Measurements from ENCODE around the gene TSSK6.

DNA sequence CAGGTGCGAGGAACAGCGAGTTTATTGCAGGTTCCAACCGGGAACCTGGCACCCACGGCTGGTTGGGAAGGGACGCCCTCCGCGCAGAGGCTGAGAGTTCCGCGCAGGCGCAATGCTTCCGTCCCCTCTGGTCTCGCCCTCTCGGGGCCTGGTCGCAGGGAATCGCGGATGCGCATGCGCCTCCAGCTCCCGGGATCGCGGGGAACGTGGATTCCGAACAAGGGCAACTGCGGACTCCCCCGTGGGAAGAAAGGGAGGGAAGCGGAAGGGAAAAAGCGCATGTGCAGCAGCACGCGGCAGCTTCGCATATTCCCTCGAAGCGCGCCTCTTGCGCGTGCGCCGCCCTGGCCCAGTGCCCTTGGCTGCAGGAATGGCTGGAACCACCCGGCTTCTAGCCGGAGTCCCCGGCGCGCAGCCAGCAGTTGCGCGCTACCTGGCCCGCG is 1.1 kb downstream of the TSSK6 start:
- TF ChIP-seq POLR2AphosphoS5 (IDR thresholded peaks at IDR 0.05; ENCODE audit: low read depth, low read length) (no peak), TAF1 (IDR thresholded peaks at IDR 0.05; ENCODE audit: borderline replicate concordance, low read depth, low read length) (no peak), POLR2A (IDR thresholded peaks at IDR 0.05; ENCODE audit: low read depth, low read length) (no peak)
